ENCODE data around the gene WRNIP1. TPM values are rescaled to one million over a fixed set of nuclear protein-coding genes. Genes with fewer than 3 reads are reported as not detected.

The WRNIP1 gene
- 70.9 and 73.6 TPM in 2 replicates for total RNA-seq

DNA sequence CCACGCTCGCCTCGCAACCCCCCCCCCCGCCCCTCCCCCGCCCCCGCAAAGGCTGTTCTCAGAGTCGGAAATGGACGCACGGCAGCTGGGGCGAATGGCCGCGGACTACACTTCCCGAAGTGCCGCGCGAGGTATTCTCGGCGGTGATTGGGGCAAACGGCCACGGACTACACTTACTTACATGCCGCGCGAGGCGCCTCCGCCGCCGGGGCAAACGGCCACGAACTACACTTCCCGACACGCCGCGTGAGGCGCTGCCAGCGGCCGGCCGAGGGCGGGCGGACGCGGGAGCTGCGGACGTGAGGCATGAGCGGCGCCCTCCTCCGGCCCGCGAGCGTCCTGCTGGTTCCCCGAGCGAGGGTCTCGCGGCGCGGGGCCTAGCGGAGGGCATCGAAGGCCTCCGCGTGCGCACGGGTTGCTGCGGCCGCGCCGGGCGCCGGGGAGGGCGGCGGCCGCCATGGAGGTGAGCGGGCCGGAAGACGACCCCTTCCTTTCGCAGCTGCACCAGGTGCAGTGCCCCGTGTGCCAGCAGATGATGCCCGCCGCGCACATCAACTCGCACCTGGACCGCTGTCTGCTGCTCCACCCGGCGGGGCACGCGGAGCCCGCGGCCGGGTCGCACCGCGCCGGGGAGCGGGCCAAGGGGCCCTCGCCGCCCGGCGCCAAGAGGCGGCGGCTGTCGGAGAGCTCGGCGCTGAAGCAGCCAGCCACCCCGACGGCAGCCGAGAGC is at the start of gene WRNIP1:
TSS of gene WRNIP1 (plus strand) at position 228 of the 730 bp plus-strand sequence. CDS start at position 458, 230 bp downstream.
- no peaks in the 10 kb centered on the region for H3K27me3 ChIP-seq (ENCODE audit: control insufficient read depth, insufficient read depth, low read length)
- peaks cover 2% of the 10 kb centered on the region for H3K36me3 ChIP-seq (ENCODE audit: control insufficient read depth, insufficient read depth, low read length)
- peak within 1 kb of the TSS; percentile 97 for H3K4me3 ChIP-seq (ENCODE audit: low read depth, low read length)
- TF ChIP-seq, protein P1, sequence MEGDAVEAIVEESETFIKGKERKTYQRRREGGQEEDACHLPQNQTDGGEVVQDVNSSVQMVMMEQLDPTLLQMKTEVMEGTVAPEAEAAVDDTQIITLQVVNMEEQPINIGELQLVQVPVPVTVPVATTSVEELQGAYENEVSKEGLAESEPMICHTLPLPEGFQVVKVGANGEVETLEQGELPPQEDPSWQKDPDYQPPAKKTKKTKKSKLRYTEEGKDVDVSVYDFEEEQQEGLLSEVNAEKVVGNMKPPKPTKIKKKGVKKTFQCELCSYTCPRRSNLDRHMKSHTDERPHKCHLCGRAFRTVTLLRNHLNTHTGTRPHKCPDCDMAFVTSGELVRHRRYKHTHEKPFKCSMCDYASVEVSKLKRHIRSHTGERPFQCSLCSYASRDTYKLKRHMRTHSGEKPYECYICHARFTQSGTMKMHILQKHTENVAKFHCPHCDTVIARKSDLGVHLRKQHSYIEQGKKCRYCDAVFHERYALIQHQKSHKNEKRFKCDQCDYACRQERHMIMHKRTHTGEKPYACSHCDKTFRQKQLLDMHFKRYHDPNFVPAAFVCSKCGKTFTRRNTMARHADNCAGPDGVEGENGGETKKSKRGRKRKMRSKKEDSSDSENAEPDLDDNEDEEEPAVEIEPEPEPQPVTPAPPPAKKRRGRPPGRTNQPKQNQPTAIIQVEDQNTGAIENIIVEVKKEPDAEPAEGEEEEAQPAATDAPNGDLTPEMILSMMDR (IDR thresholded peaks at IDR 0.05; ENCODE audit: insufficient read depth, low read length, poor library complexity, severe bottlenecking): peak; percentile 12
- DNase-seq (ENCODE audit: low read depth): peak; percentile 94

DNA sequence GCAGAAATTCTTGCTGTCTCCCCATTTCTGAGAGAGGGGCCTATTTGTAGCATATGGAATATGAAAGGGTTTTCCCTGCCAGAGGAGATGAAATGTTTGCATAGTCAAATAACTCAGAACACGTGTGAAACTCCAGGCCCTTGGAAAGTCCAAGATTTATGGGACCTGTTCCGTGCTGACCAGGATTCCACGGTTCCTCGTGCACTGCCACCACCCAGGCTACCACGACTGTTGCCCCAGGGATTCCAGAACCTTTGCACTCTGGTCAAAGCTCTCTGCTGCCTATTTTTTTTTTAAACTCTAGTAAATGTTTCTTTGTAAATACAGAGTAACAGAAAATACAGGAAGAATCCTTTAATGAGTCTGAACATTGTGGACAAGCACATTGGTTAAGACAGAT is 49.5 kb upstream of the WRNIP1 start:
- no peaks in the 10 kb centered on the region for H3K27me3 ChIP-seq (ENCODE audit: control insufficient read depth, insufficient read depth, low read length)
- TF ChIP-seq, protein P1 (IDR thresholded peaks at IDR 0.05; ENCODE audit: insufficient read depth, low read length, poor library complexity, severe bottlenecking): no peak
- no peak overlapping the region for H3K4me3 ChIP-seq (ENCODE audit: low read depth, low read length)
- no peaks in the 10 kb centered on the region for H3K36me3 ChIP-seq (ENCODE audit: control insufficient read depth, insufficient read depth, low read length)
- no peak for DNase-seq (ENCODE audit: low read depth)

DNA sequence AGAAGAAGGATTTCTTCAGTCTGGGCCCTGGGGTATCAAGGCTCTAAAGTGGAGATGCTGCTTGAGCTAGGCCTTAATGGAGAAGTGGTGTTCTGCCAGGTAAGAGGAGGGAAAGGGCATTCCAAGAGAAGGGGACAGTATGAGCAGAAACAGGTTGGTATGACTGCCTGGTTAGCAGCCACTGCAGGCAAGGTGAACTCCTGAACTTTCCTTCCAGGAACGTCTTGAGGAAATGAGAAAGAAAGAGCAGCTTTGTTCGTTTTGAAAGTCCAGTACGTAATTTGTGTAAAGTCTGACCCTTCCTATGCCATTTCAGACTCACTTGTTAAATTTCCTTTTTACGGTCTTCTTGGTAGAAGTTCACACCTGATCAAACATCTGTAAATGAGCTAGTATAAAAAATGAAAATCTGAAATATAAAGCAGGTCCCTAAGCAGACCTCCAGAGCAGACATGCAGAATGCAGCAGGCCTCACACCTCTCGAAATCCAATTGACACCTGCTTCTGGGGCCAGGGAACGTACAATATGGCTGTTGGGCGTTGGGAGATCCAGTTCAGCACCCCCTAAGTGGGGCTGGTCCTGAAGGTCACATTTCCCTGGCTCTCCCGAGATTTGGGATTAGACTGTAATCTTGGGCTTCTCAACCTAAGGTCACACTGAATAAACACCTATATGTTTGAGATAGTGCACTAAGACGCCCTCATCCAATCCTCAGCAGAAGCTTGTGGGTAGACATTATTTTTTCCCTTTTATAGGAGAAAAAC is 48.1 kb upstream of the WRNIP1 start:
- Histone ChIP-seq H3K4me3 (ENCODE audit: low read depth, low read length) (no peak overlapping the region), H3K27me3 (ENCODE audit: control insufficient read depth, insufficient read depth, low read length) (no peaks in the 10 kb centered on the region), H3K36me3 (ENCODE audit: control insufficient read depth, insufficient read depth, low read length) (no peaks in the 10 kb centered on the region)
- TF ChIP-seq, protein P1 (IDR thresholded peaks at IDR 0.05; ENCODE audit: insufficient read depth, low read length, poor library complexity, severe bottlenecking): no peak
- DNase-seq (ENCODE audit: low read depth): no peak

DNA sequence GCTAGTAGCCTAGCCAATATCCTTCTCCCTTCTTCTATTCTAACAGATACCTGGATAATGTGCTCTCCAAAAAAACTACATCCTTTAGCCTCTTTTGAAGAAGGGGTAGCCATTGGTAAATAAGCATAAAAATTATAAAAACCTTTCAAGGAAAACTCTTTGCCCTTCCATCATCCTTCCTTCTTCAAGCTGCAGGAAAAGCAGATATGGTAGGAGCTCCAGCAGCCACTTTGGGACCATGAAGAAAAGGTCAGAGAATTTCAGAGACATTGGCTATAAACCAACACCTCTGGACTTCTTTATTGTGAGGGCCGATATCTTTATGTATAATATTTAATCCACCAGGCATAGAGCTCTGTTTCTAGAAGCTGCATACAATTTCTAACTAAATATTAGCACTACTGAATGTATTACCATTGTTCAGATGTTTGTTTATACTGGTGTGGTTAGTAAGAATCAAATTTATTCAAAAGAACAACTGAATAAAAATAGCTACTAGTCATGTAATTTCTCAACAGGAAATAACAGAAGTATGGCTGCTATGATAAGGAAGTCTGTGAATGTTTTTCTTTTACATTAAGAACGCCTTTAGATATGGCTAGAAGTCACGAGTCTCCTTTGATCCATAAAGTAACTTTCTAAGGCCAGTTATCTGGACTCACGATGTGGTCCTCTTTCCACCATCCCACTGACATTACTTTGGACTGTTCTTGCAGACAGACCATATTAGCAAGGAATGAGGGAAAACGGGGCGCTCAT is 46.7 kb upstream of the WRNIP1 start:
- Histone ChIP-seq H3K4me3 (ENCODE audit: low read depth, low read length) (no peak overlapping the region), H3K36me3 (ENCODE audit: control insufficient read depth, insufficient read depth, low read length) (no peaks in the 10 kb centered on the region), H3K27me3 (ENCODE audit: control insufficient read depth, insufficient read depth, low read length) (no peaks in the 10 kb centered on the region)
- no peak for DNase-seq (ENCODE audit: low read depth)
- TF ChIP-seq, protein P1 (IDR thresholded peaks at IDR 0.05; ENCODE audit: insufficient read depth, low read length, poor library complexity, severe bottlenecking): no peak

DNA sequence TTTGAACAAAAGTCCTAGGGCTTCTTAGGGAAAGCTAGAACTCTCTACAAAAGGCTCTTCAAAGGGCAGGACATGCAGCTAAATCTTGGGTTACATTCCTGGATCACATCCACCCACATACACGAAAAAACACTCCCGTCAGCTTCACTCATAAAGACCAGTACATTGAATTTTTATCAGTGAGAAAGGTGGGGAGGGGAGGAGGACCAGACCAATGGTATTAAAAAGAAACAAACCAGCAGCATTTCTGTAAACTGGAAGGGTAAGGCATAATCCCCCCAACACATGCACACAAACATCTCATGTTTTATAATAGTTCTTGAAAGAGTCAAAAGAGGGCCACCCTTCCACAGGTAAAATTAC is 46.1 kb upstream of the WRNIP1 start:
- no peaks in the 10 kb centered on the region for H3K27me3 ChIP-seq (ENCODE audit: control insufficient read depth, insufficient read depth, low read length)
- TF ChIP-seq, protein P1 (IDR thresholded peaks at IDR 0.05; ENCODE audit: insufficient read depth, low read length, poor library complexity, severe bottlenecking): no peak
- H3K4me3 ChIP-seq (ENCODE audit: low read depth, low read length): no peak overlapping the region
- H3K36me3 ChIP-seq (ENCODE audit: control insufficient read depth, insufficient read depth, low read length): no peaks in the 10 kb centered on the region
- DNase-seq (ENCODE audit: low read depth): no peak

Data from kidney epithelial cell (primary cell).